Measurements from ENCODE around the gene PCNA. TPM values are rescaled to one million over a fixed set of nuclear protein-coding genes. Genes with fewer than 3 reads are reported as not detected.

Gene PCNA
- total RNA-seq, 1 donor from 2014 or later, result 429 TPM

GRCh38 chr20:5131502-5131901 is 11.7 kb upstream of the PCNA start:
- no peaks in the 10 kb centered on the region for H3K9me3 Mint-ChIP-seq
- no peak for DNase-seq (ENCODE audit: low spot score)
- H3K4me3 Mint-ChIP-seq (ENCODE audit: low read depth), result no peak overlapping the region
- H3K27me3 Mint-ChIP-seq (ENCODE audit: low read depth), result no peaks in the 10 kb centered on the region
- peaks cover 22% of the 10 kb centered on the region for H3K4me1 Mint-ChIP-seq (ENCODE audit: low read depth)
- peaks cover 12% of the 10 kb centered on the region for H3K36me3 Mint-ChIP-seq (ENCODE audit: low read depth)
- intact Hi-C loops (cut with micrococcal nuclease), result no loop called here
- H3K27ac Mint-ChIP-seq, result no peak overlapping the region

GRCh38 chr20:5128886-5129285 is 9.1 kb upstream of the PCNA start:
- Mint-ChIP-seq H3K36me3 (ENCODE audit: low read depth) (peaks cover 10% of the 10 kb centered on the region), H3K27ac (peak overlapping the region; percentile 96), H3K9me3 (no peaks in the 10 kb centered on the region), H3K4me1 (ENCODE audit: low read depth) (peaks cover 38% of the 10 kb centered on the region), H3K4me3 (ENCODE audit: low read depth) (peak overlapping the region; percentile 96), H3K27me3 (ENCODE audit: low read depth) (no peaks in the 10 kb centered on the region)
- DNase-seq (ENCODE audit: low spot score), result no peak
- intact Hi-C loops (cut with micrococcal nuclease), result loop anchor here (10.0 kb wide), 2 partner anchors 226 to 826 kb away; partner anchors contain the start of genes MCM8 and TRMT6

- H3K9me3 Mint-ChIP-seq, result no peaks in the 10 kb centered on the region
- peaks cover 10% of the 10 kb centered on the region for H3K36me3 Mint-ChIP-seq (ENCODE audit: low read depth)
- peak overlapping the region; percentile 96 for H3K4me3 Mint-ChIP-seq (ENCODE audit: low read depth)
- peaks cover 39% of the 10 kb centered on the region for H3K4me1 Mint-ChIP-seq (ENCODE audit: low read depth)
- DNase-seq (ENCODE audit: low spot score), result no peak
- intact Hi-C loops (cut with micrococcal nuclease), result loop anchor here (10.0 kb wide), 2 partner anchors 227 to 827 kb away; partner anchors contain the start of genes MCM8 and TRMT6
- no peaks in the 10 kb centered on the region for H3K27me3 Mint-ChIP-seq (ENCODE audit: low read depth)
- peak overlapping the region; percentile 96 for H3K27ac Mint-ChIP-seq
Observed at GRCh38 chr20:5127859-5128424, 8.2 kb upstream of the PCNA start.

GRCh38 chr20:5127204-5127858 is 7.6 kb upstream of the PCNA start:
- peaks cover 10% of the 10 kb centered on the region for H3K36me3 Mint-ChIP-seq (ENCODE audit: low read depth)
- intact Hi-C loops (cut with micrococcal nuclease), result loop anchor here (10.0 kb wide), 2 partner anchors 227 to 827 kb away; partner anchors contain the start of genes MCM8 and TRMT6
- H3K27me3 Mint-ChIP-seq (ENCODE audit: low read depth), result no peaks in the 10 kb centered on the region
- peaks cover 39% of the 10 kb centered on the region for H3K4me1 Mint-ChIP-seq (ENCODE audit: low read depth)
- H3K4me3 Mint-ChIP-seq (ENCODE audit: low read depth), result peak overlapping the region; percentile 96
- peak overlapping the region; percentile 96 for H3K27ac Mint-ChIP-seq
- DNase-seq (ENCODE audit: low spot score), result peak; percentile 73
- no peaks in the 10 kb centered on the region for H3K9me3 Mint-ChIP-seq

- intact Hi-C loops (cut with micrococcal nuclease), result loop anchor here (1.0 to 10.0 kb wide), 3 partner anchors 66 to 828 kb away; partner anchors contain the start of genes MCM8 and TRMT6
- Mint-ChIP-seq H3K27me3 (ENCODE audit: low read depth) (no peaks in the 10 kb centered on the region), H3K27ac (peak within 1 kb of the TSS; percentile 96), H3K36me3 (ENCODE audit: low read depth) (peaks cover 10% of the 10 kb centered on the region), H3K4me3 (ENCODE audit: low read depth) (peak within 1 kb of the TSS; percentile 96), H3K4me1 (ENCODE audit: low read depth) (peaks cover 39% of the 10 kb centered on the region), H3K9me3 (no peaks in the 10 kb centered on the region)
- DNase-seq (ENCODE audit: low spot score), result peak; percentile 100
Observed at GRCh38 chr20:5126512-5127203, 6.9 kb upstream of the PCNA start, which contains the start of gene CDS2. CDS2 (plus strand) TSS chr20:5127008; CDS start chr20:5127093, 85 bp downstream.

- no peak overlapping the region for H3K4me3 Mint-ChIP-seq (ENCODE audit: low read depth)
- DNase-seq (ENCODE audit: low spot score), result no peak
- peaks cover 18% of the 10 kb centered on the region for H3K36me3 Mint-ChIP-seq (ENCODE audit: low read depth)
- H3K27ac Mint-ChIP-seq, result no peak overlapping the region
- H3K9me3 Mint-ChIP-seq, result no peaks in the 10 kb centered on the region
- intact Hi-C loops (cut with micrococcal nuclease), result loop anchor here (10.0 kb wide), 2 partner anchors 232 to 832 kb away; partner anchors contain the start of genes MCM8 and TRMT6
- no peaks in the 10 kb centered on the region for H3K27me3 Mint-ChIP-seq (ENCODE audit: low read depth)
- peaks cover 38% of the 10 kb centered on the region for H3K4me1 Mint-ChIP-seq (ENCODE audit: low read depth)
Observed at GRCh38 chr20:5122873-5123260, 3.1 kb upstream of the PCNA start.

GRCh38 chr20:5120185-5120476 is 373 bp upstream of the PCNA start:
- peaks cover 38% of the 10 kb centered on the region for H3K36me3 Mint-ChIP-seq (ENCODE audit: low read depth)
- intact Hi-C loops (cut with micrococcal nuclease), result loop anchor here (10.0 kb wide), 2 partner anchors 235 to 835 kb away; partner anchors contain the start of genes MCM8 and TRMT6
- H3K27ac Mint-ChIP-seq, result peak overlapping the region; percentile 94
- peaks cover 48% of the 10 kb centered on the region for H3K4me1 Mint-ChIP-seq (ENCODE audit: low read depth)
- DNase-seq (ENCODE audit: low spot score), result no peak
- peak overlapping the region; percentile 89 for H3K4me3 Mint-ChIP-seq (ENCODE audit: low read depth)
- no peaks in the 10 kb centered on the region for H3K27me3 Mint-ChIP-seq (ENCODE audit: low read depth)
- no peaks in the 10 kb centered on the region for H3K9me3 Mint-ChIP-seq

- H3K36me3 Mint-ChIP-seq (ENCODE audit: low read depth), result peaks cover 49% of the 10 kb centered on the region
- H3K27ac Mint-ChIP-seq, result peak overlapping the region; percentile 94
- intact Hi-C loops (cut with micrococcal nuclease), result loop anchor here (2.0 to 5.0 kb wide), 2 partner anchors 40 to 307 kb away; no protein-coding TSS in a partner anchor
- peak overlapping the region; percentile 89 for H3K4me3 Mint-ChIP-seq (ENCODE audit: low read depth)
- peaks cover 52% of the 10 kb centered on the region for H3K4me1 Mint-ChIP-seq (ENCODE audit: low read depth)
- no peaks in the 10 kb centered on the region for H3K27me3 Mint-ChIP-seq (ENCODE audit: low read depth)
- H3K9me3 Mint-ChIP-seq, result no peaks in the 10 kb centered on the region
- no peak for DNase-seq (ENCODE audit: low spot score)
Observed at GRCh38 chr20:5119143-5119434, 669 bp downstream of the PCNA start.

GRCh38 chr20:5118220-5119142 is 1.3 kb downstream of the PCNA start:
- Mint-ChIP-seq H3K4me3 (ENCODE audit: low read depth) (peak overlapping the region; percentile 89), H3K36me3 (ENCODE audit: low read depth) (peaks cover 53% of the 10 kb centered on the region), H3K4me1 (ENCODE audit: low read depth) (peaks cover 53% of the 10 kb centered on the region), H3K9me3 (no peaks in the 10 kb centered on the region), H3K27me3 (ENCODE audit: low read depth) (no peaks in the 10 kb centered on the region), H3K27ac (peak overlapping the region; percentile 94)
- intact Hi-C loops (cut with micrococcal nuclease), result loop anchor here (2.0 to 5.0 kb wide), 2 partner anchors 40 to 306 kb away; no protein-coding TSS in a partner anchor
- no peak for DNase-seq (ENCODE audit: low spot score)

- peaks cover 64% of the 10 kb centered on the region for H3K36me3 Mint-ChIP-seq (ENCODE audit: low read depth)
Observed at GRCh38 chr20:5116875-5117274, 2.9 kb downstream of the PCNA start.

GRCh38 chr20:5114403-5114802 is 5.4 kb downstream of the PCNA start:
- H3K36me3 Mint-ChIP-seq (ENCODE audit: low read depth), result peaks cover 77% of the 10 kb centered on the region
- intact Hi-C loops (cut with micrococcal nuclease), result no loop called here
- peak overlapping the region; percentile 53 for H3K4me3 Mint-ChIP-seq (ENCODE audit: low read depth)
- no peak for DNase-seq (ENCODE audit: low spot score)
- H3K4me1 Mint-ChIP-seq (ENCODE audit: low read depth), result peaks cover 47% of the 10 kb centered on the region
- H3K27me3 Mint-ChIP-seq (ENCODE audit: low read depth), result no peaks in the 10 kb centered on the region
- H3K9me3 Mint-ChIP-seq, result no peaks in the 10 kb centered on the region
- peak overlapping the region; percentile 94 for H3K27ac Mint-ChIP-seq

More at GRCh38 chr20:5116875-5117274, 2.9 kb downstream of the PCNA start:
- DNase-seq (ENCODE audit: low spot score), result no peak
- H3K4me3 Mint-ChIP-seq (ENCODE audit: low read depth), result peak overlapping the region; percentile 89
- H3K27me3 Mint-ChIP-seq (ENCODE audit: low read depth), result no peaks in the 10 kb centered on the region
- no peak overlapping the region for H3K27ac Mint-ChIP-seq
- intact Hi-C loops (cut with micrococcal nuclease), result loop anchor here (5.0 kb wide), 1 partner anchor 305 kb away; no protein-coding TSS in a partner anchor
- no peaks in the 10 kb centered on the region for H3K9me3 Mint-ChIP-seq
- peaks cover 62% of the 10 kb centered on the region for H3K4me1 Mint-ChIP-seq (ENCODE audit: low read depth)

- Mint-ChIP-seq H3K4me3 (ENCODE audit: low read depth) (peak overlapping the region; percentile 91), H3K36me3 (ENCODE audit: low read depth) (peaks cover 78% of the 10 kb centered on the region), H3K9me3 (no peaks in the 10 kb centered on the region), H3K27me3 (ENCODE audit: low read depth) (no peaks in the 10 kb centered on the region), H3K4me1 (ENCODE audit: low read depth) (peaks cover 47% of the 10 kb centered on the region), H3K27ac (peak overlapping the region; percentile 94)
- no peak for DNase-seq (ENCODE audit: low spot score)
- intact Hi-C loops (cut with micrococcal nuclease), result no loop called here
Observed at GRCh38 chr20:5113615-5113986, 6.2 kb downstream of the PCNA start.

All from activated T-helper 2 cell treated with anti-CD3 and anti-CD28 coated beads, Interferon-gamma antibody, Interleukin-2, Interleukin-4, amounts not matched to agents 10 μg/mL and 5 μg/mL and 100 μg/mL, durations not matched to agents 14 hours and 24 hours and 36 hours (primary cell).